ENCODE measurements around the gene ETFA.

GRCh38 chr15:76217882-76218217, 93.4 kb downstream of the ETFA start:
- TF ChIP-seq CHD2 (IDR thresholded peaks at IDR 0.05; ENCODE audit: low read length, partially characterized antibody) (no peak), CTCF (IDR thresholded peaks at IDR 0.05) (no peak), CBX8 (IDR thresholded peaks at IDR 0.05) (no peak), MAX (IDR thresholded peaks at IDR 0.05) (no peak), POLR2A (IDR thresholded peaks at IDR 0.05; ENCODE audit: low read length) (no peak), JUN (IDR thresholded peaks at IDR 0.05) (no peak), USF2 (IDR thresholded peaks at IDR 0.05) (no peak), CHD4 (IDR thresholded peaks at IDR 0.05; ENCODE audit: borderline replicate concordance) (no peak), EP300 (IDR thresholded peaks at IDR 0.05) (no peak)

All from A549 (cell line).